ENCODE results near the gene C1orf226. TPM values are rescaled to one million over a fixed set of nuclear protein-coding genes. Genes with fewer than 3 reads are reported as not detected.

C1orf226 gene
- total RNA-seq, 4 donors from 2014 or later: 0.13 to 4.0 (median 2.3) TPM

DNA sequence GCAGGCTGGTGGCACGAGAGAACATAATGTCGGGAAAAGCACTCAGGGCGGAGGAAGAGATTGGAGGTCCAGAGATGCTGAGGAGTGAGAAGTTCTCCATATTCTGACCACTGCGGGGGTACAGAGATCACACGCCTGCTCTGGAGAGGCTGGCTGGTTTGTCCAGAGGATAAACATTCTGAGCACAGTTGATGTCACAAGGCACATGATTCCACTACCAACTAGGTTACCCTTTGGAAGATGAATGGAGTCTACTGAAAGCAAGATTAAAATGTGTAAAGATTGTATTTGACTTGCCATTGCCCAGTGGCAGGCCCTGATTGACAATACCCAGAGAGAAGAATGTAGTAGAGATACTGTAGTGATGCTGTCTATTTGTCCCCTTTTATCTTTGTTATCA lies 4.8 kb upstream of the C1orf226 start, which contains the start of gene SPATA46:
TSS of gene SPATA46 (minus strand) at position 164 of the 400 bp plus-strand sequence. CDS start at position 100, 64 bp downstream.
- DNase-seq: no peak
- no peak within 1 kb of the TSS for H3K4me3 ChIP-seq (replicated peaks in 1 of 3)
- TF ChIP-seq, protein P1, sequence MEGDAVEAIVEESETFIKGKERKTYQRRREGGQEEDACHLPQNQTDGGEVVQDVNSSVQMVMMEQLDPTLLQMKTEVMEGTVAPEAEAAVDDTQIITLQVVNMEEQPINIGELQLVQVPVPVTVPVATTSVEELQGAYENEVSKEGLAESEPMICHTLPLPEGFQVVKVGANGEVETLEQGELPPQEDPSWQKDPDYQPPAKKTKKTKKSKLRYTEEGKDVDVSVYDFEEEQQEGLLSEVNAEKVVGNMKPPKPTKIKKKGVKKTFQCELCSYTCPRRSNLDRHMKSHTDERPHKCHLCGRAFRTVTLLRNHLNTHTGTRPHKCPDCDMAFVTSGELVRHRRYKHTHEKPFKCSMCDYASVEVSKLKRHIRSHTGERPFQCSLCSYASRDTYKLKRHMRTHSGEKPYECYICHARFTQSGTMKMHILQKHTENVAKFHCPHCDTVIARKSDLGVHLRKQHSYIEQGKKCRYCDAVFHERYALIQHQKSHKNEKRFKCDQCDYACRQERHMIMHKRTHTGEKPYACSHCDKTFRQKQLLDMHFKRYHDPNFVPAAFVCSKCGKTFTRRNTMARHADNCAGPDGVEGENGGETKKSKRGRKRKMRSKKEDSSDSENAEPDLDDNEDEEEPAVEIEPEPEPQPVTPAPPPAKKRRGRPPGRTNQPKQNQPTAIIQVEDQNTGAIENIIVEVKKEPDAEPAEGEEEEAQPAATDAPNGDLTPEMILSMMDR (IDR thresholded peaks at IDR 0.05): no peak
- no peak for TF ChIP-seq POLR2A (IDR thresholded peaks at IDR 0.05)
- no peaks in the 10 kb centered on the region for H3K27me3 ChIP-seq
- no peaks in the 10 kb centered on the region for H3K4me1 ChIP-seq
- no peak within 1 kb of the TSS for H3K27ac ChIP-seq
- intact Hi-C loops (cut with DNase I): no loop called here
- WGBS, 2 donors: 93 to 95% methylated on average over 5 of the region's 5 CpGs
- no peaks in the 10 kb centered on the region for H3K9me3 ChIP-seq
- no peaks in the 10 kb centered on the region for H3K36me3 ChIP-seq

DNA sequence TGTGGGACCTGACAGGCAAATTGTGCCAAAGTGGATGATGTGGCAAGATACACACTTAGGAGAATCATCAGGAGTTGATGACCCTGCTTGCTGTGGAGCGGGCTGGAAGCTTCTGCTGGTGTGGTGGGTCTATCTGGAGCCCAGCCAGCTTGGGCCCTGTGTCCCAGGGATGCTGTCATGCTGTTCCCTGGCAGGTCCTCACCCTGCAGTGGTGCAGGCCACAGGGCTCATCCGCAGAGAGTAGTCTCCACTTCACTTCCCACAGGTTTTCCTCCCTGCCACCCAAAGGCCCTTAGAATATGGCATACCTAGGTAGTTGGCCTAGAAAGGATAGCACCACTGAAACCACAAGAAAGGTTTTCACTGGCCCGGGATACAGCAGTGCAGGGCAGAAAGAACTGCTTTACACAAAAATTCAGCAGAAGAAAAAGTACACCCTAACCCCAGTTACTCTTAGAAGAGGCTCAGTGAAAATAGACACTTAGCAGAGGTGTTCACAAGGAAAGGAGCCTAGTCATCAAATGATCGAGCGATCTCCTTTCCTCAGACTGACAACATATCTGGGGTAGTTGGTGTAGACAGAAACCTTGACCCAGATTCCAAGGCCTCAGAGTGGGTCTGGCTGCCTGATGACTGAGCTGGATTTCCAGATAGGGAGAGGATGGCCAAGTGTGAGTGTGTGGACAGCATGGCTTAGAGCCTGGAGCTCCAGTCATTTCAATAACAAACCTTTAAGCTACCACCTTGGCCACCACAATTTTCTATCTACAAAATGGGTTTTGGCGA lies 1.3 kb upstream of the C1orf226 start:
- H3K36me3 ChIP-seq: no peaks in the 10 kb centered on the region
- DNase-seq: no peak
- TF ChIP-seq POLR2A (IDR thresholded peaks at IDR 0.05): no peak
- TF ChIP-seq, protein P1 (IDR thresholded peaks at IDR 0.05): no peak
- intact Hi-C loops (cut with DNase I): no loop called here
- H3K27ac ChIP-seq: no peak overlapping the region
- H3K27me3 ChIP-seq: no peaks in the 10 kb centered on the region
- WGBS, 2 donors: 86 to 88% methylated on average over 6 of the region's 6 CpGs
- no peak overlapping the region for H3K4me3 ChIP-seq (replicated peaks in 1 of 3)
- H3K4me1 ChIP-seq: no peaks in the 10 kb centered on the region
- no peaks in the 10 kb centered on the region for H3K9me3 ChIP-seq

DNA sequence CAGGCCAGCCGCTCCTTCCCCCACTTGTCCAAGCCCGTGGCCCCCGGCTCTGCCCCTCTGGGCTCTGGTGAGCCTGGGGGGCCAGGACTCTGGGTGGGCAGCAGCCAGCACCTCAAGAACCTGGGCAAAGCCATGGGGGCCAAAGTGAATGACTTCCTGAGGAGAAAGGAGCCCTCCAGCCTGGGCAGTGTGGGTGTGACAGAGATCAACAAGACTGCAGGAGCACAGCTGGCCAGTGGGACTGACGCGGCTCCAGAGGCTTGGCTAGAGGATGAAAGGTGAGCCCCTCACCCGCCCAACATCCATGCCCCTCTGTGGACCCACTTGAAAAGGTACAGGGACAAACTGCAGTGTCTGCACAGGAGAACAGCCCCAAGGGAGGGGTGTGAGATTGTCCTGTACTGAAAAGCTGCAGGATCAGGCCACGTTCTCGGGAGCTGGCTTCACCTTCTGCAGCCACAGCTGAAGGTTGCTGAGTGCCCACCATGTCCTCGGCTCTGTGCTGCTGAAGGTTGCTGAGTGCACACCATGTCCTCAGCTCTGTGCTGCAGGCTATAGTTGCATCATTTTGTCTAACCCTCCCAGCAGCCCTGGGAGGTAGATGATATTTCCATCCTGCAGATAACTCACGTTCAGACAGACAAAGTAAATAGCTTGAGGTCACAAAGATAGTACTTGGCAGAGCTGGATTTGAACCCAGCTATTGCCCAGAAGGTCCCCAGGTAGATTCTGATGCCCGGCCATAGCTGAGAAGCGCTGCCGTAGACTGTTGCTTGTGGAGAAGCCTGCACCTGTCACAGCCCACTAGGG lies 618 bp downstream of the C1orf226 start:
- Histone ChIP-seq H3K27me3 (no peaks in the 10 kb centered on the region), H3K4me3 (replicated peaks in 1 of 3) (no peak overlapping the region), H3K36me3 (no peaks in the 10 kb centered on the region), H3K27ac (no peak overlapping the region), H3K9me3 (no peaks in the 10 kb centered on the region), H3K4me1 (no peaks in the 10 kb centered on the region)
- intact Hi-C loops (cut with DNase I): no loop called here
- DNase-seq: no peak
- TF ChIP-seq, protein P1 (IDR thresholded peaks at IDR 0.05): no peak
- TF ChIP-seq POLR2A (IDR thresholded peaks at IDR 0.05): no peak
- WGBS, 2 donors: 90 to 94% methylated on average over 11 to 13 of the region's 13 CpGs

DNA sequence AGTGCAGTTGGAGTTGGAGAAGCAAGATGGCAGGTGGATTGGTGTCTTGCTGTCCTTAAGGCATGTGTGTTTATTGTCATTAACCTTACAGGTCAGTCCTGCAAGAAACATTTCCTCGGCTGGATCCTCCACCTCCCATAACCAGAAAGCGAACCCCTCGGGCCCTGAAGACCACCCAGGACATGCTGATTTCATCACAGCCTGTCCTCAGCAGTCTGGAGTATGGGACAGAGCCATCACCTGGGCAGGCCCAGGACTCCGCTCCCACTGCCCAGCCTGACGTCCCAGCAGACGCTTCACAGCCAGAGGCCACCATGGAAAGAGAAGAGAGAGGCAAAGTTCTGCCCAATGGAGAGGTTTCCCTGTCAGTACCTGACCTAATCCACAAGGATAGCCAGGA lies 1.6 kb downstream of the C1orf226 start:
- H3K4me1 ChIP-seq: no peaks in the 10 kb centered on the region
- no peaks in the 10 kb centered on the region for H3K36me3 ChIP-seq
- no peaks in the 10 kb centered on the region for H3K27me3 ChIP-seq
- H3K27ac ChIP-seq: no peak overlapping the region
- no peaks in the 10 kb centered on the region for H3K9me3 ChIP-seq
- intact Hi-C loops (cut with DNase I): no loop called here
- 92 to 97% methylated on average over 5 to 6 of the region's 6 CpGs for WGBS, 2 donors
- H3K4me3 ChIP-seq (replicated peaks in 1 of 3): no peak overlapping the region
- DNase-seq: no peak
- TF ChIP-seq, protein P1 (IDR thresholded peaks at IDR 0.05): no peak
- no peak for TF ChIP-seq POLR2A (IDR thresholded peaks at IDR 0.05)

DNA sequence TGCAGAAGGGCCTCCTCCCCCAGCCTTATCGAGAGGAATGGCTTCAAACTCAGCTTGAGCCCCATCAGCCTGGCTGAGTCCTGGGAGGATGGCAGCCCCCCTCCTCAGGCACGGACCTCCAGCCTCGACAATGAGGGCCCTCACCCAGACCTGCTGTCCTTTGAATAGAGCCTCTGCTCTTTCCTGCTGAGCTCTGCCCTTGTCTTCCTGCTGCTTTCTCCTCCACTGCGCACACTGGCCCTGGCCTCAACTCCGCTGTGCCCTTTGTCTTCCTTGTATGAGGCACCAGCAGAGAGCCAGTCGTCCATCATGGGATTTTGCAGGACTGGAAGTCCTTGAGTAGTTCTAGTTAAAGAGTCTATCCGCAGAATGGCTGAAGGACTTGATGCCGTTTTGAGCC lies 2.0 kb downstream of the C1orf226 start:
- WGBS, 2 donors: 91 to 92% methylated on average over 8 of the region's 8 CpGs
- intact Hi-C loops (cut with DNase I): no loop called here
- Histone ChIP-seq H3K4me1 (no peaks in the 10 kb centered on the region), H3K27me3 (no peaks in the 10 kb centered on the region), H3K36me3 (no peaks in the 10 kb centered on the region), H3K4me3 (replicated peaks in 1 of 3) (no peak overlapping the region), H3K27ac (no peak overlapping the region), H3K9me3 (no peaks in the 10 kb centered on the region)
- TF ChIP-seq, protein P1 (IDR thresholded peaks at IDR 0.05): no peak
- TF ChIP-seq POLR2A (IDR thresholded peaks at IDR 0.05): no peak
- no peak for DNase-seq

Measured in thyroid gland (tissue), 4 donors.